B cell (primary cell): ENCODE measurements around the gene MRS2.

Experiments used
- CTCF ChIP-seq: fragments of 200-600 bp; IDR thresholded peaks from one replicate; pipeline ENCODE4 v1.8.0; 2022; ENCODE audit warnings: antibody characterized with exemption, mild to moderate bottlenecking
- EZH2 ChIP-seq: IDR thresholded peaks from 2 replicates; pipeline ENCODE4 v1.6.1; 2012; ENCODE audit warnings: borderline replicate concordance, low read depth, mild to moderate bottlenecking, moderate library complexity, low read length; ENCODE audit not compliant: insufficient read depth, poor library complexity, severe bottlenecking

GRCh38 chr6:24464253-24465038 is 61.7 kb downstream of the MRS2 start:
- TF ChIP-seq CTCF = no peak
- TF ChIP-seq EZH2 = no peak
